RPMI8226 (cell line): ENCODE measurements around the gene BAD.
"Not testable (repeated sequence)": the region's sequence is repeated elsewhere in the genome, so short reads cannot be mapped to it uniquely, and the experiment has no call there.

Experiments
- DNase-seq: peaks from one replicate; pipeline ENCODE4 v3.0.0-alpha.2; 2015

BAD gene

DNA sequence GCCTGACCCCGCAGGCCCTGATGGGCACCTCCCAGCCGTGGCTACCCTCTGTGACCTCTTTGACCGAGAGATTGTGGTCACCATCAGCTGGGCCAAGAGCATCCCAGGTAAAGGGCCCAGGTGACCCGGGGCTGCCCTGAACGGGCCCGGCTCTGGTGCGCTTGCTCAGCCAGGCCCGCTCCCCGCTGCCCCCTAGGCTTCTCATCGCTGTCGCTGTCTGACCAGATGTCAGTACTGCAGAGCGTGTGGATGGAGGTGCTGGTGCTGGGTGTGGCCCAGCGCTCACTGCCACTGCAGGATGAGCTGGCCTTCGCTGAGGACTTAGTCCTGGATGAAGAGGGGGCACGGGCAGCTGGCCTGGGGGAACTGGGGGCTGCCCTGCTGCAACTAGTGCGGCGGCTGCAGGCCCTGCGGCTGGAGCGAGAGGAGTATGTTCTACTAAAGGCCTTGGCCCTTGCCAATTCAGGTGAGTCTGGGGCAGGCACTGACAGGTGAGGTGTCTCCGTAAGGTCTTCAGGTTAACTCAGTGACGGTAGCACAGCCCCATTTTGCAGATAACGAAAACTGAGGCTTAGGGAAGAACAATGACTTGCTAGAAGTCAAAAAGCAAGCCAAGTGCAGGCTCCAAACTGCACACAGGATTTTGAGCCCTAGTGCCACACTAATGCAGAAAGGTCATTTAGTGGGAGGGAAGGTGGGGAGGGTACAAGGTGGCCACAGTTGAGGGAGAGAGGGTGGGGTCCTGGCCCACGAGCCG, 30.5 kb upstream of the BAD start:
- no peak for DNase-seq

DNA sequence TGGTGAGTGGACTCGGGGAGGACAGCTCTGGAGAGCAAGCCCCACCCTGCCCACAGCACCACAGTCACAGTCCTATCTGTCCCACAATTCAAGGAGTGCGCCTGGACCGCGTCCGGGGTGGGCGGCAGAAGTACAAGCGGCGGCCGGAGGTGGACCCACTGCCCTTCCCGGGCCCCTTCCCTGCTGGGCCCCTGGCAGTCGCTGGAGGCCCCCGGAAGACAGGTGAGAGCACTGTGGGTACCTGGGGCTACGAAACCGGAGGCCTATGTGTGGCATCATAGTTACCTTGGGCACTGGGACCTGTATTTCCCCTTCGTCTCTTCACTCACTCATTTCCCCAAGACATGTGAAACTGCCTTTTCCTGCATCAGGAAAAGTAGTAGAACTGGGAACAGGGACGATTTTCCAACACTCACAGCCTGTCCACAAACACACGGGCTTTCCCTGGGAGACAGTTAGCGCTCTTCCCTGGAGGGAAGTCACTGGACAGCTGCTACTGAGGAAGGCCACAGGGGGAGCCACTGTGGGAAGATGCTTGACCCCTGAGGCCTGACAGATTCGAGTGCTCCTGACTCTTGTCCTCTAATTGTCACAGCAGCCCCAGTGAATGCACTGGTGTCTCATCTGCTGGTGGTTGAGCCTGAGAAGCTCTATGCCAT, 29.8 kb upstream of the BAD start:
- DNase-seq, result peak; percentile 1

DNA sequence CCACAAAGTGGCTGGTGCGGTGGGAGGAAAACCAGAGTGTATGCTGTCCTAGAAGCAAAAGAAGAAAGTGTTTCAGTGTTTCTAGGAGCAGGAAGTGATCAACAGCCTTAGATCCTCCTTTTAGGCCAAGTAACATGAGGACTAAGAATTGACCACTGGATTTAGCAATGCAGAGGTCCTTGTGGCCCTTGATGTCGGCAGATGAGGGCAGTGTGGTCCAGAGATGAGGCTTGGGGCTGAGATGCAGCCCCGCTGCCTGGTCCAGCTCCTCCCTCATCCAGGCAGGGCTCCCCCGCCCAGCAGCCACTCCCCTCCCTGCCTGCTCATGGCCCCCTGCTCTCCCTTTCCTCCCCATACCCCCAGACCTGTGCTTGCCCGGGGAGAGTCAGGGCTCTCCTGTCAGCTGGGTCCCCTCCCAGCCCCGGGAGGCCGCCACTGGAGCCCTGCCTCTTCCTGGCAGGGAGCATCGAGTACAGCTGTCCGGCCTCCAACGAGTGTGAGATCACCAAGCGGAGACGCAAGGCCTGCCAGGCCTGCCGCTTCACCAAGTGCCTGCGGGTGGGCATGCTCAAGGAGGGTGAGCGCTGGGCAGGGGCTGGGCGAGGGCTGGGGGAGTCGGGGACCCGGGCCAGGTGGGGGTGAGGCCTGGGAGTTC, 29.2 kb upstream of the BAD start:
- no peak for DNase-seq

DNA sequence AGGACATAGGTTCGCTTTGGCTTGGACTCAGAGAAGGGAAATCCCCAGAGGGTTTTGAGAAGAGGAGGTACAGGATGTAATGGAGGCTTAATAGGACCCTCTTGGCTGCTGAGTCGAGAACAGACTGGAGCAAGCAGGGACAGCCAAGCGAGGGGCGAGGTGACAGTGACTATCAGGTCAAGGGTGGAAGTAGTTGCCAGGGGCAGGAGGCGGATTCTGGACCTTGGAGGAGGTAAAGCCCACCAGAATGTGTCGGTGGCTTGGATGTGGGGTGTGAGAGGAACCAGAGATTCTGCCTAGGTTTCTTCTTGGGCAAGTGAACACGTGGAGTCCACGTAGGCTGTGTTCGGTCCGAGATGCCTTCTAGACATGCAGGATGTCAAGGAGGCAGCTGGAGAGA, 28.5 kb upstream of the BAD start:
- no peak for DNase-seq

DNA sequence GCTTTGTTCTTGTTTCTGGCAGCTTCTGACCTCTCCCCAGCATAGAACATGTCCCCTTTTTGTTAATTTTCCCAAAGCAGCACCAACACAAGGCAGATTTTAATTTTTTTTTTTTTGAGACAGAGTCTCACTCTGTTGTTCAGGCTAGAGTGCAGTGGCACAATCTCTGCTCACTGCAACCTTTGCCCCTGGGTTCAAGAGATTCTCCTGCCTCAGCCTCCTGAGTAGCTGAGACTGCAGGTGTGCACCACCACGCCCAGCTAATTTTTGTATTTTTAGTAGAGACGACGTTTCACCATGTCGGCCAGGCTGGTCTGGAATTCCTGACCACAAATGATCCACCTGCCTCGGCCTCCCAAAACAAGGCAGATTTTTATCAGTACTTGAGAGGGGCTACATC, 23.3 kb upstream of the BAD start:
- DNase-seq, result not testable (repeated sequence)

DNA sequence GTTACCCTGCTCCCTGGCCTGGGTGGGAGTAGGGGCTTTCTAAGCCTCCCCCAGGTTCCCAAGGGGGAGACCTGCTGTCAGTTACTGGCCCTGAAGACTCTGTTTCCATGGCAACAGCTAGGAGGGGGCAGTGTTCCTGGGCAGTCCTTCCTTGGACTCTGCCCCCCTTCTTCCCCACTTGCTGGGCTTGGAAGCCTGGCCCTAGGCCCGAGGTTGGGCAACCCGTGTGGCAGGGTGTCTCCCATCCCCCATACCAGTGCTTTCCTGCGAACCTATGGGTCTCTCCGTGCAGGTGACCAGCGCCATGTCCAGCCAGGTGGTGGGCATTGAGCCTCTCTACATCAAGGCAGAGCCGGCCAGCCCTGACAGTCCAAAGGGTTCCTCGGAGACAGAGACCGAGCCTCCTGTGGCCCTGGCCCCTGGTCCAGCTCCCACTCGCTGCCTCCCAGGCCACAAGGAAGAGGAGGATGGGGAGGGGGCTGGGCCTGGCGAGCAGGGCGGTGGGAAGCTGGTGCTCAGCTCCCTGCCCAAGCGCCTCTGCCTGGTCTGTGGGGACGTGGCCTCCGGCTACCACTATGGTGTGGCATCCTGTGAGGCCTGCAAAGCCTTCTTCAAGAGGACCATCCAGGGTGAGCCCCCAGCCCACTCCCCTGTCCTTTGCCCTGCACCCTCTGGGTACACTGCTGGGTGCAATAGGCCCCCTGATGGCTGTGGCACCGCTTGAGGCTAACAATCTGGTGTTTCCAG, 22.6 kb upstream of the BAD start:
- DNase-seq, result no peak

DNA sequence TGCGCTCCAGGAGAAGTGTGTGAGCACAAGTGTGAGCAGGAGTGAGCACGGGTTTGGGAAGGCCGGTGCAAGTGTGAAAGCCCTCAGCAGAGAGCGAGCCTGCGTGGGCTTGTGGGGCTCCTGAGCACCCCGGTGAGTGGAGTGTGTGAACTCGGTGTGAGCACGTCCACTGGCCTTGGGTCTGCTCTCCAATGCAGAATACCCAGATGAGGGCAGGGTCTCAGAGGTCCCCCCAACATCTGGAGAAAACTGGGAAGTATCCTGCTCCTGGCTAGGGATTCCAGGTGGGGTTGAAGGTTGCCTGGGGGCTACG, 22.1 kb upstream of the BAD start:
- no peak for DNase-seq

DNA sequence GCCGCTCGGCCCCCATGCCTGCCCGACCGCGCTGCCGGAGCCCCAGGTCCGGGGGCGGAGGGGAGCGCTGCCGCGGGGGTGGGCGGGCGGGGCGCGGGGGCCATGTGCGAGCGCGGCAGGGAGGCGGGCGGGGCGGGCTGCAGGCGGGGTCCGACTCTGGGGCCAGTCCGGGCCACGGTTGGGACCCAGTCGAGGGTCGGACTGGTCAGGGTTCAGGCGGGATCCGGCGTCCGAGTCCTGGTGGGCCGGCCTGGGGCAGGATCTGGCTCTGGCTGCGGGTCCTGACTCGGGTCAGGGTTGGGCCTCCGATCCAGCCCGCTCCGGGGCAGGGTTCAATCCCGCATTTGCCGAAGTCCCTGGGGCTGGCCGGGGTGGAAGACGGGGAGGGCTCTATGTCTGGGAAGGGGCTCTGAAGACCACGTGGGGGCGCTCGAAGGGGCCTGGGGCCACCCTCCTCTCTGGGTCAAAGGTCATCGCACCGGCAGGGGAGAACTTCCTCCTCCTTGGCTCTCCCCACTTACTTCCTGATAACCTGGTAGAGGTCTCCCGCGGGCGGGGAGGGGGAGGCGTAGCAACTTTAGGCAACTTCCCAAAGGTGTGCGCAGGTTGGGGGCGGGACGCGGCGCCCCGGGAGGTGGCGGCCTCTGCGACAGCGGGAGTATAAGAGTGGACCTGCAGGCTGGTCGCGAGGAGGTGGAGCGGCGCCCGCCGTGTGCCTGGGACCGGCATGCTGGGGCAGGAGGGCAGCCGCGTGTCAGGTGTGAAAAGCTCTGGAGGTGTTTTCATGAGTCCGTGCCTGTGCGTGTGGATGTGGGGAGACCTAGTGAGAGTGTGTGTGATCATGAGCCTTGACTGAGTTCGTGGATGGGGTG, 21.5 kb upstream of the BAD start:
- DNase-seq, result peak; percentile 95

DNA sequence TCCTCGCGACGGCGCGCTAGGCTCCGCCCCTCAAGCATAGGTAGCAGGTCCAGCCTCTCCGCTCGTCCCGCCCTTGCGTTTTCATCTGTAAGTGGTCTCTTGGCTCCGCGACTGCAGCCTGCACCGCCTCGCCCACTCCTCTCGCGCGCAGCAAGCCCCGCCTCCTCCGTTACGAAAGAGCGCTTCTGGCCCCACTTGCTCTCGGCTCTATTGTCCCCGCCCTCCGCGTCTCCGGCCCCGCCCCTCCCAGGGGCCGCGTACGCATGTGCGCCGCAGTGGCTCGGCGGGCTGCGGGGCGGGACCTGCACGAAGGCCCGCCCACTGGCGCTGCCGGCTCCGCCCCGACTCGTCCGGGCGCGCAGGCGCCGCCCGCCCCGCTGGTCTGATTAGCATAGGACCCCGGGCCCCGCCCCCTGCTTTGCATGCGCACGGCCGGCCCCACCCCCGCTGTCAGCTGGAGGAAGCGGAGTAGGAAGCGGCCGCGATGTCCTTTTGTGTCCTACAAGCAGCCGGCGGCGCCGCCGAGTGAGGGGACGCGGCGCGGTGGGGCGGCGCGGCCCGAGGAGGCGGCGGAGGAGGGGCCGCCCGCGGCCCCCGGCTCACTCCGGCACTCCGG, 20.7 kb upstream of the BAD start, which contains the start of gene ESRRA:
Gene ESRRA (plus strand): TSS at position 450 of the 616 bp plus-strand sequence. CDS start 1,656 bp downstream, outside the sequence.
- peak; percentile 100 for DNase-seq

DNA sequence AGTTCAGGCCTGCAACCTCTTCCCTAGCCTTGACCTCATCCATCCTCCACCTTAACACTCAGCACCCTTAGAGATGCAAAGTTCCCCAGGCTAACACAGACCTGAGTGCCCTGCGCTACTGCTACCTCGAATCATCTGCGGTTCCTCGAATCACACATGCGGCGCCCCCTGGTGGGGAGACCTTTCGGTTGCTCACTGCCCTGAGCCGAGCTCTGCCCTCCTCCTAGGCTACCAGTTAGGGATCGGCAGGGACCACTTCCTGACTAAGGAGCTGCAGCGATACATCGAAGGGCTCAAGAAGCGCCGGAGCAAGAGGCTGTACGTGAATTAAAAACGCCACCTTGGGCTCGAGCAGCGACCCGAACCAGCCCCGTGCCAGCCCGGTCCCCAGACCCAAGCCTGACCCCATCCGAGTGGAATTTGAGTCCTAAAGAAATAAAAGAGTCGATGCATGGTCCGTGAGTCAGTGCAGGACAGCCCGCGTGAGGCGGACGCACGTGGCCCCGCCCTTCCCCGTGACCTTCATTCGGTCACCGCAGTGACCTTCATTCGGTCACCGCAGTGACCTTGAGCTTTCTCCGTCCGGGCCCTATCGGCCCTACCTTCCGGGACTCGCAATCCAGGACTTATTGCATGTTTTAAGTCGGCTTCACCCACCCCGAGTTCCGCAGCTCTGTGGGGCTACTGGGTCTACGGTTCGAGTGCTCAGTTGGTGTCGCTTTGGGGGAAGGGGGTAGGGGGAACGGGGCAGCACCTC, 20.0 kb upstream of the BAD start:
- peak; percentile 98 for DNase-seq

DNA sequence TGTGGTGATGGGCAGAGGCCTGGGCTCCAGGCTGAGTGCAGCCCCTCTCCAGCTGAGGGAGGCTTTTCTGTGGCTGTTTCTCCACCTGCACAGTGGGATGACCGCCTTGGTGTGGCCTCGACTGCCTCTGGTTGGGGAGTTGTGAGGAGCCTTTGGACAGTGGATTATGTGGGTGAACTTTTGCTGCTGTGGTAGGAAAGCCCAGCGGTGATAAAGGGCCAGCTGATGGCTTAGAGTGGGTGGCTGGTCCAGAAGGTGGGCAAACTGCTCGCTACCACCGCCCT, 19.5 kb upstream of the BAD start:
- no peak for DNase-seq

DNA sequence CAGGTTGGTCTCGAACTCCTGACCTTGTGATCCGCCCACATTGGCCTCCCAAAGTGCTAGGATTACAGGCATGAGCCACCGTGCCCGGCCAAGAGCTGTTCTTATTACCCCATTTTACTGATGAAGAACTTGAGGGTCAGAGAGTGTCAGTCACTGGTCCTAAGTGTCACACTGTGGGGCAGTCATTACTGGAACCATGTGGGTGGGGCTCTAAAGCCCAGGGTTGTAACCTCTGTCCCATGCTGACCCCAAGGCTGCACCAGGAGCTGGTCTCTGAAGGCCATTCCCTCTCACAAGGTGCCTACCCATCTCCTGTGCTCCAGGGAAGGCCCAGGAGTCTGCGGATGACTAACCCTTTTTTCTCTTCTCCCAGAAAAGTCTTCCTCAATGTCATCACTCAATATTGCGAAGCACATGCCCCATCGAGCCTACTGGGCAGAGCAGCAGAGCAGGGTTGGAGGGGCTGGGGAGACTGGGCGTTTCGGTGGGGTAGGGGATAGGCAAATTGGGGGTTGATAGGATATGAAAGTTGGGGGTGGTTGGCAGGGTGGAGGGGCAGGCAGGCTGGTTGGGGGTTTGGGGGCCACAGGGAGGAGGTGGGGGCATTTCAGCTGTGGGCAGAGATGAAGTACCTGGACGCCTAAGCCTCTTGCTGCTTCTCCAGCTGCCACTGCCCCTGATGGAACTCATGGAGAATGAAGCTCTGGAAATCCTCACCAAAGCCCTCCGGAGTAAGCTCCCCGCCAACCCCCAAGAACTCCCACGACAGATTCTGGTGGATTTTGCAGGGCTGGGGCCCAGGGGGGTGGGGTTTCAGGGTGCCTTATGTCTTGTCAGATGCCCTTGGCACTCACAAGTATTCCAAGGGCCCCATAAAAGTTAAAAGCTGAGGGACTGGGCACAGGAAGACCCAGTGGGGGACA, 18.9 kb upstream of the BAD start:
- no peak for DNase-seq

DNA sequence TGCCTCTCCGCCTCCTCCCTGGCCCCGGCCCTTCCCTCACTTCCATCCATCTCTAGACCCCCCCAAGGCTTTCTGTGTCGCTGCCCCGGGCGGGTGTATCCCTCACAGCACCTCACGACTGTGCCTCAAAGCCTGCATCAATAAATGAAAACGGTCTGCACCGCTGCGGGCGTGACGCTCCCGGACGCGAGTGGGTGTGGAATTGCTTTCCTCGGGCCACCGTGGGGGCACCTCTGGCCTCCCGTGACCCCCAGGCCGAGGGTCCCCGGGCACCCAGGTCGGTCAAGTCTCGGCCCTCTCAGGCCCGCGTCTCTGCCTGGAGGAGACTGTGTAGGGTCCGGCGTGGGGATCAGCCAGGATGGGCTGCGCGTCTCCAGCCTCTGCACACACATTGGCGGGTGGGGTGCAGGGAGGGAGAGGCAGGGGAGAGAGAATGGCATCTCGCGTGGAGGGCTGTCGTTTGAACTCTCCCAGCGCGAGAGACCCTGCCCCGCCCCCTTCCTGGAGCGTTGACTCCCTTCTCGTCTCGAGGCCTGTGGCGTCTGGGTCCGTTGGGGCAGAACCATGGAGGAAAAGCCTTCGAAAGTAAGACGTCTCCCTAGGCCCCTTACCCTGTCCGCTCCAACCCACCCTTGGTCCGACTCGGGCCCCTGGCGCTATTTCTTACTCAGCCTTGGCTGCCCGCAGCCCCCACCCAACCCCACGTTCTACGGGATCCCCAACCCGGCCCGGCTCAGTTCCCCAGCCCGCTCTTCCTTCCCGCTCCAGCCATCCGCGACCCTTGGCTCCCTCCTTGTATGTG, 15.6 kb upstream of the BAD start, which contains the start of gene CATSPERZ:
Gene CATSPERZ (plus strand): TSS at position 512 of the 802 bp plus-strand sequence. CDS start 53 bp downstream, at position 565.
- DNase-seq, result no peak

DNA sequence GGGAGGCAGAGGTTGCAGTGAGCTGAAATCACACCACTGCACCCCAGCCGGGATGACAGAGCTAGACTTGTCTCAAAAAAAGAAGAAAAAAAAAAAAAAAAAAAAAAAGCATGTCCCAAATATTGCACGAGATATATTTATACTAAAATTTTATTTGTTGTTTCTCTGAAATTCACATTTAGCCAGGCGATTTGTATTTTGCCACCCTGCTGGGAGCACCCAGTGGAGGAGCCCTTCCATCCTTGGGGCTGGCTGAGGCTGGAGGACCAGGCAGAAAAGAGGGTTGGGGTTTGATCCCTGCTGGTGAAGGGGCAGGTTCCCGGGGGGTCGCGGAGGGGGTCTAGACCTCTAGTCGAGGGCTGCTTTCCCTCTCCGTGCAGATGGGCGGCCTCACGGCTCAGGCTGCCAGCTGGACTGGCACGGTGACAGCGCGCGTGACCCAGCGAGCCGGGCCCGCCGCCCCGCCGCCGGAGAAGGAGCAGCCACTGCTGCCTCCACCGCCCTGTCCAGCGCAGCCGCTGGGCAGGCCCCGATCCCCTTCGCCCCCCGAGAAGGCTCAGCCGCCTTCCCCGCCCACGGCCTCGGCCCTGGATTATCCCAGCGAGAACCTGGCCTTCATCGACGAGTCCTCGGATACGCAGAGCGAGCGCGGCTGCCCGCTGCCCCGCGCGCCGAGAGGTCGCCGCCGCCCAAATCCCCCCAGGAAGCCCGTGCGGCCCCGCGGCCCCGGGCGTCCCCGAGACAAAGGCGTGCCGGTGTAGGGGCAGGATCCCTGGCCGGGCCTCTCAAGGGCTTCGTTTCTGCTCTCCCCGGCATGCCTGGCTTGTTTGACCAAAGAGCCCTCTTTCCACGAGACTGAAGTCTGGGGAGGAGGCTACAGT, 14.7 kb upstream of the BAD start:
- peak; percentile 61 for DNase-seq

DNA sequence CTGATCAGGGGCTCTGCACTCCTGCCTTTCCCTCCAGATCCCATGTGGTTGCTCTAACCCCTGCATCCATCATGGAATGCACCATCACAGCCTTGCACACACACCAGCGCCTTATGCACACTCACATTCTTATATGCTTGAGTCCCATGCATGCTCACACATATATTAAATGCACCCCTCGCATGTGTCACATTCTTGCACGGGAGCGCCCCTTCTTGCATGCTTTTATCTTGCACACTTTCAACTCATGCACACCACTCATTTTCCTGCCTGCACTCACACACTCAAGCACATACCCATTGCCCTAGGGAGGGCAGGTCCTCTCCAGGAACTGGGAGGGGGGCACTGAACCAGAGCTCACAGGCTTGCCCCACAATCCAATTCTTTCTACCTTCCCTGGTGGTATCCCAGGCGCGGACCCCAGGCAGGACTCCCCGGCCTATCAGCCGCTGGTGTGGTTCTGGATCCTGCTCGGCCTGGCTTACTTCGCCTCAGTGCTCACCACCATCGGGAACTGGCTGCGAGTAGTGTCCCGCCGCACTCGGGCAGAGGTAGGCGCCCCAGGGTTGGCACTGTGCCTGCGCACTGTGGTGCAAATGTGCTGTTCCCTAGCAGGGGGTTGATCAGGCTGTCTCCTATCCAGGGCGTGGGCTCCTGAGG, 13.4 kb upstream of the BAD start:
- DNase-seq, result peak; percentile 84

DNA sequence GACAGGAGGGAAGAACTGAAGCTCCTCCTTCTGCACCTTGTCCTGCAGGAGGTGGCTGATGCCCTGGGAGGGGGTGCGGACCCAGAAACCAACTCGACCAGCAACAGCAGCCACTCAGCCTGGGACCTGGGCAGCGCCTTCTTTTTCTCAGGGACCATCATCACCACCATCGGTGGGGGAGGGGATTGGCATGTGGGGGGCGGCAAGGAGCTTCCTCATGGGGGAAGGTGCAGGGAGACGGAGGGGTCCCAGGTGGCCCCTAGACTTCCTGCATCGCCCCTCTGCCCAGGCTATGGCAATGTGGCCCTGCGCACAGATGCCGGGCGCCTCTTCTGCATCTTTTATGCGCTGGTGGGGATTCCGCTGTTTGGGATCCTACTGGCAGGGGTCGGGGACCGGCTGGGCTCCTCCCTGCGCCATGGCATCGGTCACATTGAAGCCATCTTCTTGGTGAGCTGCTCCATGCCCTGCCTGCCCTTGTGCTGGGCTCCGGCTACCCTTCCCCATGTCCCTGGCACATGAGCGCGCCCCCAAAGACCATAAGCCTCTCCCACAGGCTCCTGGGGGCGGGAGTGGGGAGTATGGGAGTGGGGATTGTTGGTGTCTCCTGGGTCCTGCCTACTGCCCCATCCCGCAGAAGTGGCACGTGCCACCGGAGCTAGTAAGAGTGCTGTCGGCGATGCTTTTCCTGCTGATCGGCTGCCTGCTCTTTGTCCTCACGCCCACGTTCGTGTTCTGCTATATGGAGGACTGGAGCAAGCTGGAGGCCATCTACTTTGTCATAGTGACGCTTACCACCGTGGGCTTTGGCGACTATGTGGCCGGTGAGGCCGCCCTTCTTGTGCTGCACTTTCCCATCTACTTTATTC, 12.6 kb upstream of the BAD start:
- no peak for DNase-seq

DNA sequence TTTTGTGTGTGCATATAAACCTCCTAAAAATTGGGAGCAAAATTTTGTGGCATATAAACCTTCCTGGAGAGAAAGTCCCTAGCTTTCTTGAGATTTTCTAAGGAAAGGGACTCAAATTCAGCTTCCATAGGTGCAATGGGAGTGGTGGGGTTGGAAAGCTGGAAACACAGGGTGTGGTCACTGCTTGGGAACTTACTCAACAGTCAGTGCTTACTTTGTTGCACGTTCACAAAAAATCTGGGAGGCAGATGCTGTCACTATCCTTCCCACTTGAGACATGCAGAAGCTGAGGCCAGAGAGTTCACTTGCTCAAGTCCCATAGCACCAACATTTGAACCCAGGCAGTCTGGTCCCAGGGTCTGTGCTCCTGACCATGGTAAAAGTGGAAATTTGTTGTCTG, 11.8 kb upstream of the BAD start:
- DNase-seq, result no peak
